HCT116 (cell line): Measurements from ENCODE around the gene CSH1. TPM values are rescaled to one million over a fixed set of nuclear protein-coding genes. Genes with fewer than 3 reads are reported as not detected.

ENCODE experiments used
- ATAC-seq: fragments of 200-7000 bp; cut with Tn5 transposase; 2 replicates; pipeline ENCODE4 v1.9.1; 2020; ENCODE audit warnings: mild to moderate bottlenecking, moderate library complexity
- BruUV-seq: library from RNA; stranded (reverse); fragments of 400-500 nt; replicated peaks from 2 replicates; lab custom pipeline; 2021; lab: Mats Ljungman, UMichigan
- CTCF ChIA-PET: fragments of 300-600 bp; sonication (Branson Sonifier 250); formaldehyde crosslinking; loops from one replicate; lab custom pipeline; 2021; ENCODE audit warnings: antibody characterized with exemption; lab: Charles Lee
- POLR2A ChIA-PET: fragments of 300-600, 350-600 bp; sonication (Branson Sonifier 250); formaldehyde crosslinking; loops from one replicate; lab custom pipeline; 2021; ENCODE audit warnings: antibody characterized with exemption; lab: Charles Lee
- RAD21 ChIA-PET, 2 experiments: fragments of 300-600 bp; sonication (Branson Sonifier 250); formaldehyde crosslinking; loops; one replicate each; lab custom pipeline; 2023; ENCODE audit warnings: low total read pairs in 2 of 2; ENCODE audit not compliant: uncharacterized antibody in 2 of 2, unreplicated experiment in 2 of 2, low non-redundant PET in 1 of 2; lab: Charles Lee
- DNase-seq: peaks from one replicate; pipeline ENCODE4 v3.0.0-alpha.2; 2010; ENCODE audit warnings: low read depth, low spot score
- H2AFZ ChIP-seq: fragments of 200-600 bp; shearing (Covaris generic), sonication (generic); 2 replicates; pipeline ENCODE4 v1.6.1; 2017; ENCODE audit warnings: low read depth, mixed run types, mixed read lengths, antibody characterized with exemption, low read length; ENCODE audit not compliant: poor library complexity, severe bottlenecking
- H3K27ac ChIP-seq: 2 replicates; pipeline ENCODE4 v1.5.1; 2012; ENCODE audit warnings: low read depth, low read length
- H3K27me3 ChIP-seq: fragments of 200-600 bp; sonication (generic); 2 replicates; pipeline ENCODE4 v1.6.1; 2016; ENCODE audit warnings: mixed run types, low read length, mixed read lengths; ENCODE audit not compliant: insufficient read depth
- H3K36me3 ChIP-seq, 2 experiments: fragments of 200-500 bp in 1 of 2; fragments of 200-600 bp in 1 of 2; sonication (Bioruptor generic) in 1 of 2; sonication (generic) in 1 of 2; 2 replicates each; pipeline versions ENCODE4 v1.5.1 to v1.6.1; 2014 to 2016; ENCODE audit warnings: low read length in 2 of 2, inconsistent platforms in 1 of 2, mixed read lengths in 1 of 2, mixed run types in 1 of 2; ENCODE audit not compliant: insufficient read depth in 2 of 2, control insufficient read depth in 1 of 2
- H3K4me1 ChIP-seq, 2 experiments: fragments of 200-600 bp in 1 of 2; sonication (generic) in 1 of 2; 2 replicates each; pipeline versions ENCODE4 v1.5.1 to v1.6.1; 2012 to 2017; ENCODE audit warnings: low read length in 2 of 2, inconsistent platforms in 1 of 2, mild to moderate bottlenecking in 1 of 2, mixed read lengths in 1 of 2, mixed run types in 1 of 2, moderate library complexity in 1 of 2; ENCODE audit not compliant: insufficient read depth in 2 of 2, control insufficient read depth in 1 of 2
- H3K4me2 ChIP-seq: fragments of 200-600 bp; sonication (generic); 2 replicates; pipeline ENCODE4 v1.6.1; 2017; ENCODE audit warnings: mixed run types, low read length, mixed read lengths
- H3K4me3 ChIP-seq, 2 experiments: fragments of 200-600 bp in 1 of 2; sonication (generic) in 1 of 2; replicated peaks in 1 of 2; 2 replicates each; pipeline ENCODE4 v1.5.1; 2011 to 2016; ENCODE audit warnings: low read length in 2 of 2, control low read depth in 1 of 2, low read depth in 1 of 2, mild to moderate bottlenecking in 1 of 2, mixed read lengths in 1 of 2, mixed run types in 1 of 2
- H3K79me2 ChIP-seq: fragments of 200-600 bp; sonication (generic); 2 replicates; pipeline ENCODE4 v1.6.1; 2017; ENCODE audit warnings: mild to moderate bottlenecking, mixed run types, low read length, moderate library complexity, mixed read lengths; ENCODE audit not compliant: insufficient read depth
- H3K9ac ChIP-seq: fragments of 200-600 bp; sonication (generic); 2 replicates; pipeline ENCODE4 v1.6.1; 2016; ENCODE audit warnings: low read length, mixed read lengths
- H3K9me2 ChIP-seq: fragments of 200-600 bp; sonication (generic), shearing (Covaris generic); 2 replicates; pipeline ENCODE4 v1.6.1; 2017; ENCODE audit warnings: mixed run types, mild to moderate bottlenecking, moderate library complexity; ENCODE audit not compliant: insufficient read depth
- H3K9me3 ChIP-seq, 2 experiments: fragments of 200-500 bp in 1 of 2; fragments of 200-600 bp in 1 of 2; sonication (Bioruptor generic) in 1 of 2; sonication (generic) in 1 of 2; 2 replicates each; pipeline ENCODE4 v1.6.1; 2014 to 2017; ENCODE audit warnings: low read length in 2 of 2, mixed read lengths in 2 of 2, inconsistent platforms in 1 of 2, low read depth in 1 of 2, mild to moderate bottlenecking in 1 of 2, mixed run types in 1 of 2, moderate library complexity in 1 of 2; ENCODE audit not compliant: control insufficient read depth in 1 of 2, insufficient read depth in 1 of 2
- H4K20me1 ChIP-seq: fragments of 200-600 bp; sonication (generic), shearing (Covaris generic); 2 replicates; pipeline ENCODE4 v1.6.1; 2017; ENCODE audit warnings: mixed run types, mild to moderate bottlenecking, moderate library complexity; ENCODE audit not compliant: insufficient read depth
- CBX3 ChIP-seq: IDR thresholded peaks from 2 replicates; pipeline ENCODE4 v1.6.1; 2012; ENCODE audit warnings: low read depth
- CEBPB ChIP-seq: IDR thresholded peaks from 2 replicates; pipeline ENCODE4 v1.6.1; 2012; ENCODE audit warnings: low read depth
- EGR1 ChIP-seq: IDR thresholded peaks from 2 replicates; pipeline ENCODE4 v1.6.1; 2012; ENCODE audit warnings: low read depth
- ELF1 ChIP-seq: IDR thresholded peaks from 2 replicates; pipeline ENCODE4 v1.6.1; 2012; ENCODE audit warnings: low read depth, borderline replicate concordance
- EZH2 ChIP-seq: fragments of 200-600 bp; sonication (generic); IDR thresholded peaks from 2 replicates; pipeline ENCODE4 v1.6.1; 2017; ENCODE audit warnings: antibody characterized with exemption, mixed run types
- EZH2phosphoT487 ChIP-seq: fragments of 200-600 bp; IDR thresholded peaks from 2 replicates; pipeline ENCODE4 v1.6.1; 2018; ENCODE audit warnings: antibody characterized with exemption, borderline replicate concordance
- JUND ChIP-seq: IDR thresholded peaks from 2 replicates; pipeline ENCODE4 v1.6.1; 2012
- POLR2AphosphoS5 ChIP-seq: IDR thresholded peaks from 2 replicates; pipeline ENCODE4 v1.6.1; 2011; ENCODE audit warnings: mild to moderate bottlenecking, low read depth, low read length, moderate library complexity
- RAD21 ChIP-seq: IDR thresholded peaks from 2 replicates; pipeline ENCODE4 v1.6.1; 2012; ENCODE audit warnings: low read depth, mild to moderate bottlenecking
- SP1 ChIP-seq: IDR thresholded peaks from 2 replicates; pipeline ENCODE4 v1.6.1; 2012; ENCODE audit warnings: low read depth
- SRF ChIP-seq: IDR thresholded peaks from 2 replicates; pipeline ENCODE4 v1.6.1; 2012; ENCODE audit warnings: low read depth
- TCF7L2 ChIP-seq: IDR thresholded peaks from 2 replicates; pipeline ENCODE4 v1.7.0; 2011; ENCODE audit warnings: borderline replicate concordance, inconsistent platforms; ENCODE audit not compliant: insufficient read depth, insufficient read length; ENCODE audit errors: extremely low read depth
- ZFX ChIP-seq: fragments of 450-650 bp; IDR thresholded peaks from 2 replicates; pipeline ENCODE4 v1.6.1; 2017
- ZNF274 ChIP-seq: fragments of 200-500 bp; sonication (Bioruptor generic); IDR thresholded peaks from 2 replicates; pipeline ENCODE4 v1.6.1; 2014; ENCODE audit warnings: mild to moderate bottlenecking, low read depth, low read length, inconsistent platforms
- intact Hi-C: fragments of 100-400 bp; cut with micrococcal nuclease; formaldehyde crosslinking; loops from 2 replicates; pipeline ENCODE4 v1.10.0; 2022
- total RNA-seq: library from RNA; stranded (reverse); gene quantifications from one replicate; pipeline ENCODE4 v1.2.1, GENCODE V29; 2021; ENCODE audit not compliant: unreplicated experiment
- TF ChIP-seq, protein P1 (sequence below): IDR thresholded peaks from 2 replicates; pipeline ENCODE4 v1.6.1; 2011; ENCODE audit warnings: mild to moderate bottlenecking, low read length, moderate library complexity; ENCODE audit not compliant: insufficient replicate concordance; ENCODE audit errors: extremely low read depth
- TF ChIP-seq, protein P2 (sequence below): IDR thresholded peaks from 2 replicates; pipeline ENCODE4 v1.6.1; 2012; ENCODE audit warnings: low read depth
- TF ChIP-seq, protein P3 (sequence below), 3 experiments: fragments of 200-600 bp in 1 of 3; sonication (generic) in 1 of 3; IDR thresholded peaks in 2 of 3; conservative IDR thresholded peaks in 1 of 3; 2 replicates each; pipeline ENCODE4 v1.5.1; 2012 to 2017; ENCODE audit warnings: low read depth in 2 of 3, low read length in 2 of 3, antibody characterized with exemption in 1 of 3, borderline replicate concordance in 1 of 3, control low read depth in 1 of 3, mild to moderate bottlenecking in 1 of 3, mixed read lengths in 1 of 3, mixed run types in 1 of 3, moderate library complexity in 1 of 3; ENCODE audit not compliant: insufficient read depth in 1 of 3
- TF ChIP-seq, protein P4 (sequence below): IDR thresholded peaks from 2 replicates; pipeline ENCODE4 v1.6.1; 2012
- TF ChIP-seq, protein P5 (sequence below): IDR thresholded peaks from 2 replicates; pipeline ENCODE4 v1.6.1; 2012

The CSH1 gene
- total RNA-seq, 1 experiment from 2014 or later, result not detected

DNA sequence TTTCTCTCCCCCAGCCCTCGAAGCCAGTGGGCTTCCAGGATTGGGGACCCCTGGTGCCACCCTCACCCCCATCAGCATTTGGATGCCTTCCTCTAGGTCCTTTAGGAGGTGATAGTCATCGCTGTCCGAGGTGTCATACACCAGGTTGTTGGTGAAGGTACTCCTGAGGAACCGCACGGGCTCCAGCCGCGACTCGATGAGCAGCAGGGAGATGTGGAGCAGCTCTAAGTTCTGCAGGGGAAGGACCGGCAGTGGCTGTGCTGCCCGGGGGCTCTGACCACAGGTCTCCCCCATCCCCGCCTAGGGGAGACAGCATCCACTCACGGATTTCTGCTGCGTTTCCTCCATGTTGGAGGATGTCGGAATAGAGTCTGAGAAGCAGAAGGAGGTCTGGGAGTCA lies 13.7 kb upstream of the CSH1 start:
- TF ChIP-seq JUND (no peak), SRF (no peak), EZH2phosphoT487 (no peak), CEBPB (no peak), TCF7L2 (no peak), CBX3 (no peak), EGR1 (no peak), POLR2AphosphoS5 (no peak), RAD21 (no peak), ZNF274 (no peak), ELF1 (no peak), SP1 (no peak), ZFX (no peak), EZH2 (no peak)
- TF ChIP-seq, protein P1, sequence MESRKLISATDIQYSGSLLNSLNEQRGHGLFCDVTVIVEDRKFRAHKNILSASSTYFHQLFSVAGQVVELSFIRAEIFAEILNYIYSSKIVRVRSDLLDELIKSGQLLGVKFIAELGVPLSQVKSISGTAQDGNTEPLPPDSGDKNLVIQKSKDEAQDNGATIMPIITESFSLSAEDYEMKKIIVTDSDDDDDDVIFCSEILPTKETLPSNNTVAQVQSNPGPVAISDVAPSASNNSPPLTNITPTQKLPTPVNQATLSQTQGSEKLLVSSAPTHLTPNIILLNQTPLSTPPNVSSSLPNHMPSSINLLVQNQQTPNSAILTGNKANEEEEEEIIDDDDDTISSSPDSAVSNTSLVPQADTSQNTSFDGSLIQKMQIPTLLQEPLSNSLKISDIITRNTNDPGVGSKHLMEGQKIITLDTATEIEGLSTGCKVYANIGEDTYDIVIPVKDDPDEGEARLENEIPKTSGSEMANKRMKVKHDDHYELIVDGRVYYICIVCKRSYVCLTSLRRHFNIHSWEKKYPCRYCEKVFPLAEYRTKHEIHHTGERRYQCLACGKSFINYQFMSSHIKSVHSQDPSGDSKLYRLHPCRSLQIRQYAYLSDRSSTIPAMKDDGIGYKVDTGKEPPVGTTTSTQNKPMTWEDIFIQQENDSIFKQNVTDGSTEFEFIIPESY, result no peak
- TF ChIP-seq, protein P2, sequence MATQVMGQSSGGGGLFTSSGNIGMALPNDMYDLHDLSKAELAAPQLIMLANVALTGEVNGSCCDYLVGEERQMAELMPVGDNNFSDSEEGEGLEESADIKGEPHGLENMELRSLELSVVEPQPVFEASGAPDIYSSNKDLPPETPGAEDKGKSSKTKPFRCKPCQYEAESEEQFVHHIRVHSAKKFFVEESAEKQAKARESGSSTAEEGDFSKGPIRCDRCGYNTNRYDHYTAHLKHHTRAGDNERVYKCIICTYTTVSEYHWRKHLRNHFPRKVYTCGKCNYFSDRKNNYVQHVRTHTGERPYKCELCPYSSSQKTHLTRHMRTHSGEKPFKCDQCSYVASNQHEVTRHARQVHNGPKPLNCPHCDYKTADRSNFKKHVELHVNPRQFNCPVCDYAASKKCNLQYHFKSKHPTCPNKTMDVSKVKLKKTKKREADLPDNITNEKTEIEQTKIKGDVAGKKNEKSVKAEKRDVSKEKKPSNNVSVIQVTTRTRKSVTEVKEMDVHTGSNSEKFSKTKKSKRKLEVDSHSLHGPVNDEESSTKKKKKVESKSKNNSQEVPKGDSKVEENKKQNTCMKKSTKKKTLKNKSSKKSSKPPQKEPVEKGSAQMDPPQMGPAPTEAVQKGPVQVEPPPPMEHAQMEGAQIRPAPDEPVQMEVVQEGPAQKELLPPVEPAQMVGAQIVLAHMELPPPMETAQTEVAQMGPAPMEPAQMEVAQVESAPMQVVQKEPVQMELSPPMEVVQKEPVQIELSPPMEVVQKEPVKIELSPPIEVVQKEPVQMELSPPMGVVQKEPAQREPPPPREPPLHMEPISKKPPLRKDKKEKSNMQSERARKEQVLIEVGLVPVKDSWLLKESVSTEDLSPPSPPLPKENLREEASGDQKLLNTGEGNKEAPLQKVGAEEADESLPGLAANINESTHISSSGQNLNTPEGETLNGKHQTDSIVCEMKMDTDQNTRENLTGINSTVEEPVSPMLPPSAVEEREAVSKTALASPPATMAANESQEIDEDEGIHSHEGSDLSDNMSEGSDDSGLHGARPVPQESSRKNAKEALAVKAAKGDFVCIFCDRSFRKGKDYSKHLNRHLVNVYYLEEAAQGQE, result no peak
- TF ChIP-seq, protein P3, sequence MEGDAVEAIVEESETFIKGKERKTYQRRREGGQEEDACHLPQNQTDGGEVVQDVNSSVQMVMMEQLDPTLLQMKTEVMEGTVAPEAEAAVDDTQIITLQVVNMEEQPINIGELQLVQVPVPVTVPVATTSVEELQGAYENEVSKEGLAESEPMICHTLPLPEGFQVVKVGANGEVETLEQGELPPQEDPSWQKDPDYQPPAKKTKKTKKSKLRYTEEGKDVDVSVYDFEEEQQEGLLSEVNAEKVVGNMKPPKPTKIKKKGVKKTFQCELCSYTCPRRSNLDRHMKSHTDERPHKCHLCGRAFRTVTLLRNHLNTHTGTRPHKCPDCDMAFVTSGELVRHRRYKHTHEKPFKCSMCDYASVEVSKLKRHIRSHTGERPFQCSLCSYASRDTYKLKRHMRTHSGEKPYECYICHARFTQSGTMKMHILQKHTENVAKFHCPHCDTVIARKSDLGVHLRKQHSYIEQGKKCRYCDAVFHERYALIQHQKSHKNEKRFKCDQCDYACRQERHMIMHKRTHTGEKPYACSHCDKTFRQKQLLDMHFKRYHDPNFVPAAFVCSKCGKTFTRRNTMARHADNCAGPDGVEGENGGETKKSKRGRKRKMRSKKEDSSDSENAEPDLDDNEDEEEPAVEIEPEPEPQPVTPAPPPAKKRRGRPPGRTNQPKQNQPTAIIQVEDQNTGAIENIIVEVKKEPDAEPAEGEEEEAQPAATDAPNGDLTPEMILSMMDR (IDR thresholded peaks at IDR 0.05 in 2 of 3, conservative IDR thresholded peaks at IDR 0.05 in 1 of 3; ENCODE audit: borderline replicate concordance in 1 of 3, insufficient read depth in 1 of 3, low read depth in 2 of 3, low read length in 2 of 3), result no peak
- TF ChIP-seq, protein P4, sequence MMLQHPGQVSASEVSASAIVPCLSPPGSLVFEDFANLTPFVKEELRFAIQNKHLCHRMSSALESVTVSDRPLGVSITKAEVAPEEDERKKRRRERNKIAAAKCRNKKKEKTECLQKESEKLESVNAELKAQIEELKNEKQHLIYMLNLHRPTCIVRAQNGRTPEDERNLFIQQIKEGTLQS, result no peak
- TF ChIP-seq, protein P5, sequence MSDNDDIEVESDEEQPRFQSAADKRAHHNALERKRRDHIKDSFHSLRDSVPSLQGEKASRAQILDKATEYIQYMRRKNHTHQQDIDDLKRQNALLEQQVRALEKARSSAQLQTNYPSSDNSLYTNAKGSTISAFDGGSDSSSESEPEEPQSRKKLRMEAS, result no peak
- Histone ChIP-seq H3K4me2 (no peak overlapping the region), H3K9me2 (no peaks in the 10 kb centered on the region), H4K20me1 (no peaks in the 10 kb centered on the region), H3K79me2 (no peaks in the 10 kb centered on the region), H3K4me1 (no peaks in the 10 kb centered on the region), H3K36me3 (no peaks in the 10 kb centered on the region), H3K9ac (no peak overlapping the region), H2AFZ (no peak overlapping the region), H3K27ac (no peak overlapping the region), H3K9me3 (no peaks in the 10 kb centered on the region), H3K27me3 (no peaks in the 10 kb centered on the region; the same call in 1 of the 2 replicates), H3K4me3 (no peak overlapping the region)
- RAD21 ChIA-PET, result no interaction called here
- no peak for ATAC-seq
- BruUV-seq, result no TSS peak
- no peak for DNase-seq
- CTCF ChIA-PET, result interaction anchor here (1.1 to 3.6 kb wide), 5 partner anchors 9 to 223 kb away, joined by 3 to 28 read pairs (median 8); partner anchors contain the start of gene GH1
- intact Hi-C loops, result loop anchor here (5.0 kb wide), 1 partner anchor 372 kb away; no protein-coding TSS in a partner anchor
- POLR2A ChIA-PET, result no interaction called here
